Measurements from ENCODE around the gene SCAP.

SCAP gene

GRCh38 chr3:47456984-47457383 is 18.8 kb downstream of the SCAP start:
- Histone ChIP-seq H3K9ac (ENCODE audit: low read length) (no peak overlapping the region), H3K36me3 (ENCODE audit: low read length) (no peaks in the 10 kb centered on the region)

GRCh38 chr3:47455806-47456452 is 19.8 kb downstream of the SCAP start:
- Histone ChIP-seq H3K27ac (ENCODE audit: low read depth, low read length) (no peak overlapping the region), H4K20me1 (ENCODE audit: low read depth, low read length) (no peaks in the 10 kb centered on the region), H3K4me3 (ENCODE audit: insufficient read depth, low read length, poor library complexity, severe bottlenecking) (no peak overlapping the region), H3K27me3 (ENCODE audit: low read length) (no peaks in the 10 kb centered on the region), H3F3A (ENCODE audit: insufficient read depth) (no peaks in the 10 kb centered on the region), H3K9me2 (replicated peaks; ENCODE audit: insufficient read depth, low read length) (no peaks in the 10 kb centered on the region), H3K4me2 (ENCODE audit: low read depth, low read length, poor library complexity, severe bottlenecking) (no peak overlapping the region), H3K79me2 (ENCODE audit: insufficient read depth, low read length) (peaks cover 89% of the 10 kb centered on the region), H3K9ac (ENCODE audit: low read length) (no peak overlapping the region), H3K36me3 (ENCODE audit: low read length) (no peaks in the 10 kb centered on the region), H2AFZ (ENCODE audit: low read depth, low read length, severe bottlenecking) (no peak overlapping the region), H3K9me3 (ENCODE audit: insufficient read depth, low read length) (no peaks in the 10 kb centered on the region)
- TF ChIP-seq EZH2phosphoT487 (conservative IDR thresholded peaks at IDR 0.05; ENCODE audit: low read length) = no peak

More at GRCh38 chr3:47456984-47457383, 18.8 kb downstream of the SCAP start:
- H2AFZ ChIP-seq (ENCODE audit: low read depth, low read length, severe bottlenecking) = no peak overlapping the region
- no peaks in the 10 kb centered on the region for H3F3A ChIP-seq (ENCODE audit: insufficient read depth)
- H3K27me3 ChIP-seq (ENCODE audit: low read length) = no peaks in the 10 kb centered on the region
- H4K20me1 ChIP-seq (ENCODE audit: low read depth, low read length) = no peaks in the 10 kb centered on the region
- TF ChIP-seq EZH2phosphoT487 (conservative IDR thresholded peaks at IDR 0.05; ENCODE audit: low read length) = no peak
- no peak for TF ChIP-seq CTCF (IDR thresholded peaks at IDR 0.05; ENCODE audit: insufficient read depth, low read length, poor library complexity, severe bottlenecking)
- H3K9me2 ChIP-seq (replicated peaks; ENCODE audit: insufficient read depth, low read length) = no peaks in the 10 kb centered on the region
- H3K9me3 ChIP-seq (ENCODE audit: insufficient read depth, low read length) = no peaks in the 10 kb centered on the region
- H3K4me3 ChIP-seq (ENCODE audit: insufficient read depth, low read length, poor library complexity, severe bottlenecking) = no peak overlapping the region
- H3K4me2 ChIP-seq (ENCODE audit: low read depth, low read length, poor library complexity, severe bottlenecking) = no peak overlapping the region
- H3K79me2 ChIP-seq (ENCODE audit: insufficient read depth, low read length) = peaks cover 90% of the 10 kb centered on the region
- no peak overlapping the region for H3K27ac ChIP-seq (ENCODE audit: low read depth, low read length)

- no peaks in the 10 kb centered on the region for H4K20me1 ChIP-seq (ENCODE audit: low read depth, low read length)
- no peaks in the 10 kb centered on the region for H3K27me3 ChIP-seq (ENCODE audit: low read length)
- H3K9me2 ChIP-seq (replicated peaks; ENCODE audit: insufficient read depth, low read length) = no peaks in the 10 kb centered on the region
- no peaks in the 10 kb centered on the region for H3K36me3 ChIP-seq (ENCODE audit: low read length)
- H3F3A ChIP-seq (ENCODE audit: insufficient read depth) = no peaks in the 10 kb centered on the region; the same call in 1 of the 2 replicates
- H3K4me3 ChIP-seq (ENCODE audit: insufficient read depth, low read length, poor library complexity, severe bottlenecking) = no peak overlapping the region
- H3K9ac ChIP-seq (ENCODE audit: low read length) = no peak overlapping the region
- H3K4me2 ChIP-seq (ENCODE audit: low read depth, low read length, poor library complexity, severe bottlenecking) = no peak overlapping the region
- no peak overlapping the region for H2AFZ ChIP-seq (ENCODE audit: low read depth, low read length, severe bottlenecking)
- H3K9me3 ChIP-seq (ENCODE audit: insufficient read depth, low read length) = no peaks in the 10 kb centered on the region
- peaks cover 96% of the 10 kb centered on the region for H3K79me2 ChIP-seq (ENCODE audit: insufficient read depth, low read length)
- H3K27ac ChIP-seq (ENCODE audit: low read depth, low read length) = no peak overlapping the region
- TF ChIP-seq CTCF (IDR thresholded peaks at IDR 0.05; ENCODE audit: insufficient read depth, low read length, poor library complexity, severe bottlenecking) = no peak
- no peak for TF ChIP-seq EZH2phosphoT487 (conservative IDR thresholded peaks at IDR 0.05; ENCODE audit: low read length)
Measured at GRCh38 chr3:47452453-47453215, 23.1 kb downstream of the SCAP start.

- Histone ChIP-seq H3K79me2 (ENCODE audit: insufficient read depth, low read length) (peaks cover 81% of the 10 kb centered on the region), H3K36me3 (ENCODE audit: low read length) (no peaks in the 10 kb centered on the region), H3K27me3 (ENCODE audit: low read length) (no peaks in the 10 kb centered on the region), H3K4me2 (ENCODE audit: low read depth, low read length, poor library complexity, severe bottlenecking) (no peak overlapping the region), H2AFZ (ENCODE audit: low read depth, low read length, severe bottlenecking) (no peak overlapping the region), H3F3A (ENCODE audit: insufficient read depth) (no peaks in the 10 kb centered on the region; the same call in 1 of the 2 replicates), H3K9ac (ENCODE audit: low read length) (no peak overlapping the region), H3K9me2 (replicated peaks; ENCODE audit: insufficient read depth, low read length) (no peaks in the 10 kb centered on the region), H3K9me3 (ENCODE audit: insufficient read depth, low read length) (no peaks in the 10 kb centered on the region), H3K4me3 (ENCODE audit: insufficient read depth, low read length, poor library complexity, severe bottlenecking) (no peak overlapping the region), H4K20me1 (ENCODE audit: low read depth, low read length) (no peaks in the 10 kb centered on the region), H3K27ac (ENCODE audit: low read depth, low read length) (no peak overlapping the region)
- TF ChIP-seq EZH2phosphoT487 (conservative IDR thresholded peaks at IDR 0.05; ENCODE audit: low read length) (no peak), CTCF (IDR thresholded peaks at IDR 0.05; ENCODE audit: insufficient read depth, low read length, poor library complexity, severe bottlenecking) (no peak)
Measured at GRCh38 chr3:47444103-47444502, 31.6 kb downstream of the SCAP start.
